CD4-positive, alpha-beta memory T cell (primary cell): ENCODE measurements around the gene CDHR1. TPM values are rescaled to one million over a fixed set of nuclear protein-coding genes. Genes with fewer than 3 reads are reported as not detected.
A peak's percentile ranks its signal among the peaks of the same experiment; 100 is the strongest.

ENCODE experiments used
- CTCF ChIA-PET: fragments of 350-600 bp; sonication (Branson Sonifier 250); formaldehyde crosslinking; loops from one replicate; lab custom pipeline; 2021; ENCODE audit warnings: inconsistent platforms; ENCODE audit not compliant: partially characterized antibody; lab: Charles Lee
- POLR2A ChIA-PET: fragments of 350-600 bp; sonication (Branson Sonifier 250); formaldehyde crosslinking; loops from one replicate; lab custom pipeline; 2021; ENCODE audit not compliant: partially characterized antibody; lab: Charles Lee
- DNase-seq, 5 donors: peaks; one replicate each; pipeline versions ENCODE4 v3.0.0 to v3.0.0-alpha.2; 2020 to 2022; ENCODE audit warnings: mixed read lengths in 1 of 5
- H3K27ac ChIP-seq: one replicate; pipeline ENCODE4 v1.7.0; 2013; ENCODE audit warnings: low read depth, low read length
- H3K27me3 ChIP-seq: 2 replicates; pipeline ENCODE4 v1.7.0; 2013; ENCODE audit warnings: mild to moderate bottlenecking, low read length, moderate library complexity; ENCODE audit not compliant: insufficient read depth
- H3K36me3 ChIP-seq: 2 replicates; pipeline ENCODE4 v1.7.0; 2013; ENCODE audit warnings: mild to moderate bottlenecking, low read length, moderate library complexity; ENCODE audit not compliant: insufficient read depth
- H3K4me1 ChIP-seq: 2 replicates; pipeline ENCODE4 v1.7.0; 2013; ENCODE audit warnings: mild to moderate bottlenecking, low read length, moderate library complexity; ENCODE audit not compliant: insufficient read depth
- H3K4me3 ChIP-seq, 2 donors: one replicate each; pipeline ENCODE4 v1.7.0; 2013; ENCODE audit warnings: low read length in 2 of 2, mild to moderate bottlenecking in 1 of 2
- H3K9me3 ChIP-seq, 2 donors: one replicate each; pipeline ENCODE4 v1.7.0; 2013; ENCODE audit warnings: low read length in 2 of 2, control low read depth in 1 of 2; ENCODE audit not compliant: control insufficient read depth in 1 of 2
- H3K27ac Mint-ChIP-seq, 7 donors: one replicate each; pipeline ENCODE4 v1.8.0; 2020 to 2021; ENCODE audit warnings: mixed read lengths in 7 of 7, mild to moderate bottlenecking in 6 of 7, inconsistent platforms in 3 of 7, moderate library complexity in 3 of 7
- H3K27me3 Mint-ChIP-seq, 2 donors: one replicate each; pipeline ENCODE4 v1.8.0; 2020 to 2021; ENCODE audit warnings: mixed read lengths in 2 of 2
- H3K36me3 Mint-ChIP-seq, 2 donors: one replicate each; pipeline ENCODE4 v1.8.0; 2020 to 2021; ENCODE audit warnings: mixed read lengths in 2 of 2, inconsistent platforms in 1 of 2, mild to moderate bottlenecking in 1 of 2
- H3K4me1 Mint-ChIP-seq, 4 donors: one replicate each; pipeline ENCODE4 v1.8.0; 2020 to 2021; ENCODE audit warnings: mixed read lengths in 4 of 4, mild to moderate bottlenecking in 1 of 4
- H3K4me3 Mint-ChIP-seq, 8 donors: one replicate each; pipeline ENCODE4 v1.8.0; 2020 to 2021; ENCODE audit warnings: mixed read lengths in 8 of 8, mild to moderate bottlenecking in 7 of 8, moderate library complexity in 6 of 8, inconsistent platforms in 3 of 8
- H3K9me3 Mint-ChIP-seq, 8 donors: one replicate each; pipeline ENCODE4 v1.8.0; 2020 to 2021; ENCODE audit warnings: mixed read lengths in 8 of 8, mild to moderate bottlenecking in 5 of 8, inconsistent platforms in 3 of 8, moderate library complexity in 1 of 8
- intact Hi-C: fragments of 100-400 bp; cut with micrococcal nuclease; formaldehyde crosslinking; loops from one replicate; pipeline ENCODE4 v1.15.1; 2023
- polyA plus RNA-seq, 2 donors: library from polyadenylated mRNA; unstranded; fragments of 300-500 nt; fragmentation: Illumina TruSeq; gene quantifications; one replicate each; pipeline ENCODE4 v1.2.3, GENCODE V29; 2021
- total RNA-seq, 2 experiments: library from RNA; stranded (reverse); gene quantifications; one replicate each; pipeline ENCODE4 v1.2.3, GENCODE V29; 2021

The CDHR1 gene
- total and polyA plus RNA-seq, 4 experiments from 2014 or later = 0.12 to 0.17 TPM; not detected in 2

- Histone ChIP-seq H3K4me3 (no peak overlapping the region), H3K27me3 (no peaks in the 10 kb centered on the region), H3K36me3 (no peaks in the 10 kb centered on the region), H3K4me1 (no peaks in the 10 kb centered on the region), H3K9me3 (no peaks in the 10 kb centered on the region), H3K27ac (no peak overlapping the region)
- intact Hi-C loops = no loop called here
- Mint-ChIP-seq H3K4me3 (no peak overlapping the region), H3K27ac (no peak overlapping the region), H3K36me3 (no peaks in the 10 kb centered on the region), H3K4me1 (no peaks in the 10 kb centered on the region), H3K27me3 (peaks cover 9 to 28% of the 10 kb centered on the region in 2 donors), H3K9me3 (peaks cover 0 to 1% (median 0%) of the 10 kb centered on the region in 8 donors)
- CTCF ChIA-PET = no interaction called here
- DNase-seq = no peak
- POLR2A ChIA-PET = no interaction called here
These were observed 40.8 kb downstream of the CDHR1 start for GRCh38 chr10:84235096-84235495.

GRCh38 chr10:84236807-84237198 lies 42.5 kb downstream of the CDHR1 start:
- Histone ChIP-seq H3K4me3 (no peak overlapping the region), H3K27me3 (no peaks in the 10 kb centered on the region), H3K27ac (no peak overlapping the region), H3K36me3 (no peaks in the 10 kb centered on the region), H3K9me3 (no peaks in the 10 kb centered on the region), H3K4me1 (no peaks in the 10 kb centered on the region)
- ChIA-PET CTCF (interaction anchor here (0.6 kb wide), 1 partner anchor 91 kb away, joined by 3 read pairs; no protein-coding TSS in a partner anchor), POLR2A (no interaction called here)
- no peaks in the 10 kb centered on the region for H3K4me1 Mint-ChIP-seq
- intact Hi-C loops = no loop called here
- H3K4me3 Mint-ChIP-seq = no peak overlapping the region
- peaks cover 0 to 1% (median 0%) of the 10 kb centered on the region in 8 donors for H3K9me3 Mint-ChIP-seq
- peaks cover 8 to 23% of the 10 kb centered on the region in 2 donors for H3K27me3 Mint-ChIP-seq
- H3K27ac Mint-ChIP-seq = no peak overlapping the region
- H3K36me3 Mint-ChIP-seq = no peaks in the 10 kb centered on the region
- DNase-seq = no peak

- peaks cover 8 to 23% of the 10 kb centered on the region in 2 donors for H3K27me3 Mint-ChIP-seq
- no peaks in the 10 kb centered on the region for H3K4me1 ChIP-seq
- DNase-seq = no peak
- H3K36me3 ChIP-seq = no peaks in the 10 kb centered on the region
- peaks cover 0 to 1% (median 0%) of the 10 kb centered on the region in 8 donors for H3K9me3 Mint-ChIP-seq
- CTCF ChIA-PET = no interaction called here
- POLR2A ChIA-PET = no interaction called here
- H3K36me3 Mint-ChIP-seq = no peaks in the 10 kb centered on the region
- H3K27ac ChIP-seq = no peak overlapping the region
- H3K27me3 ChIP-seq = no peaks in the 10 kb centered on the region
- intact Hi-C loops = no loop called here
- H3K27ac Mint-ChIP-seq = no peak overlapping the region
- H3K4me3 Mint-ChIP-seq = no peak overlapping the region
- no peak overlapping the region for H3K4me3 ChIP-seq
- H3K9me3 ChIP-seq = no peaks in the 10 kb centered on the region
- no peaks in the 10 kb centered on the region for H3K4me1 Mint-ChIP-seq
These were observed 43.1 kb downstream of the CDHR1 start for GRCh38 chr10:84237199-84238051.

GRCh38 chr10:84238909-84239308 lies 44.6 kb downstream of the CDHR1 start:
- Mint-ChIP-seq H3K36me3 (no peaks in the 10 kb centered on the region), H3K27me3 (peaks cover 8 to 17% of the 10 kb centered on the region in 2 donors), H3K27ac (no peak overlapping the region), H3K4me1 (no peaks in the 10 kb centered on the region), H3K4me3 (no peak overlapping the region), H3K9me3 (peaks cover 0 to 1% (median 0%) of the 10 kb centered on the region in 8 donors)
- Histone ChIP-seq H3K27ac (no peak overlapping the region), H3K27me3 (no peaks in the 10 kb centered on the region), H3K4me1 (no peaks in the 10 kb centered on the region), H3K4me3 (no peak overlapping the region), H3K36me3 (no peaks in the 10 kb centered on the region), H3K9me3 (no peaks in the 10 kb centered on the region)
- intact Hi-C loops = no loop called here
- CTCF ChIA-PET = no interaction called here
- POLR2A ChIA-PET = no interaction called here
- DNase-seq = no peak

GRCh38 chr10:84241185-84241790 lies 47.0 kb downstream of the CDHR1 start, which contains the start of gene LRIT1:
LRIT1 (minus strand) TSS chr10:84241546; CDS start chr10:84241439, 107 bp downstream.
- Mint-ChIP-seq H3K27ac (peak within 1 kb of the TSS in 1 of 7 donors; percentile 32), H3K36me3 (no peaks in the 10 kb centered on the region), H3K27me3 (peaks cover 4 to 10% of the 10 kb centered on the region in 2 donors), H3K9me3 (peaks cover 0 to 1% (median 0%) of the 10 kb centered on the region in 8 donors), H3K4me1 (no peaks in the 10 kb centered on the region), H3K4me3 (no peak within 1 kb of the TSS)
- intact Hi-C loops = no loop called here
- ChIA-PET POLR2A (no interaction called here), CTCF (interaction anchor here (1.1 kb wide), 1 partner anchor 296 kb away, joined by 3 read pairs; no protein-coding TSS in a partner anchor)
- no peaks in the 10 kb centered on the region for H3K4me1 ChIP-seq
- DNase-seq = no peak
- H3K4me3 ChIP-seq = no peak within 1 kb of the TSS
- no peaks in the 10 kb centered on the region for H3K36me3 ChIP-seq
- no peaks in the 10 kb centered on the region for H3K27me3 ChIP-seq
- H3K9me3 ChIP-seq = no peaks in the 10 kb centered on the region
- H3K27ac ChIP-seq = no peak within 1 kb of the TSS

GRCh38 chr10:84243759-84244158 lies 49.4 kb downstream of the CDHR1 start:
- H3K36me3 ChIP-seq = no peaks in the 10 kb centered on the region
- CTCF ChIA-PET = interaction anchor here (1.2 to 1.5 kb wide), 2 partner anchors 13 to 21 kb away, joined by 3 to 4 read pairs; no protein-coding TSS in a partner anchor
- no peaks in the 10 kb centered on the region for H3K4me1 ChIP-seq
- peaks cover 0 to under 1% (median 0%) of the 10 kb centered on the region in 8 donors for H3K9me3 Mint-ChIP-seq
- POLR2A ChIA-PET = no interaction called here
- no peaks in the 10 kb centered on the region for H3K27me3 ChIP-seq
- no peak for DNase-seq
- no peaks in the 10 kb centered on the region for H3K4me1 Mint-ChIP-seq
- peaks cover 0 to 4% of the 10 kb centered on the region in 2 donors for H3K27me3 Mint-ChIP-seq
- no peak overlapping the region for H3K27ac ChIP-seq
- no peak overlapping the region for H3K27ac Mint-ChIP-seq
- H3K36me3 Mint-ChIP-seq = no peaks in the 10 kb centered on the region
- no peak overlapping the region for H3K4me3 Mint-ChIP-seq
- intact Hi-C loops = no loop called here
- H3K4me3 ChIP-seq = no peak overlapping the region
- no peaks in the 10 kb centered on the region for H3K9me3 ChIP-seq

GRCh38 chr10:84244651-84245270 lies 50.4 kb downstream of the CDHR1 start, which contains the start of gene RGR:
RGR (plus strand) TSS chr10:84245053; CDS start chr10:84245091, 38 bp downstream.
- H3K36me3 Mint-ChIP-seq = no peaks in the 10 kb centered on the region
- H3K9me3 Mint-ChIP-seq = peaks cover 0 to 2% (median 0%) of the 10 kb centered on the region in 8 donors
- Histone ChIP-seq H3K27me3 (no peaks in the 10 kb centered on the region), H3K9me3 (no peaks in the 10 kb centered on the region), H3K4me3 (no peak within 1 kb of the TSS), H3K36me3 (no peaks in the 10 kb centered on the region), H3K27ac (no peak within 1 kb of the TSS), H3K4me1 (no peaks in the 10 kb centered on the region)
- ChIA-PET CTCF (interaction anchor here (1.5 kb wide), 1 partner anchor 20 kb away, joined by 4 read pairs; no protein-coding TSS in a partner anchor), POLR2A (no interaction called here)
- no peaks in the 10 kb centered on the region for H3K4me1 Mint-ChIP-seq
- no peak for DNase-seq
- intact Hi-C loops = no loop called here
- H3K27ac Mint-ChIP-seq = no peak within 1 kb of the TSS
- H3K4me3 Mint-ChIP-seq = no peak within 1 kb of the TSS
- H3K27me3 Mint-ChIP-seq = peaks cover 0 to 4% of the 10 kb centered on the region in 2 donors
